ENCODE data around the gene PGM1.

PGM1 gene

DNA sequence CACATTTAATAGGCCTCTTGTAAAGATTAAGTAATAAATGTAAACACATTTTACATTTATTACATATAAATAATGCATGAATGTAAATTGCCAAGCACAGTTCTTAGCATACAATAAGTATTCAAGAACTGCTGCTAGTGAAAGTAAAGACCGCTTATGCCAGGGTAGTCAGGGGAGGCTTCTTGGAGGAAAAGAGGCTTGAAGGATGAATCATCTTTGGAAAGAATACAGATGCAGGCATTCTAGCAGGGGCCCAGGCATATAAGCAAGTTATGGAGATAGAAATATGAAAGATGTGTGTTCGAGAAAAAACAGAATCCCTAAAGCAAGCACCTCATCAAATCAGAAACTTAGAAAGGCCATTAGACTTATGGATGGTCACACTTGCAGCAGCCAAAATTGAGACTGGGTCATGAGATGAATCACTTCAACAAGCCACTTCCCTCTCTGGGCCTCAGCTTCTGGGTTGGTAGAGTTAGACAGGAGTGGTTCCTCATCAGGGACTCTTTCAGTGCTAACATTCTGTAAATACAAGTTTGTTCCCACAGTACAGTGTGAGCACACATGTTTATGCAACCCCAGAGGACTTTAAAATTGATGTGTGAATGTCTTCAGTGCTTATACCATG lies 100.8 kb downstream of the PGM1 start:
- no peak for DNase-seq (ENCODE audit: low read depth in 1 of 2, low spot score in 1 of 2)

DNA sequence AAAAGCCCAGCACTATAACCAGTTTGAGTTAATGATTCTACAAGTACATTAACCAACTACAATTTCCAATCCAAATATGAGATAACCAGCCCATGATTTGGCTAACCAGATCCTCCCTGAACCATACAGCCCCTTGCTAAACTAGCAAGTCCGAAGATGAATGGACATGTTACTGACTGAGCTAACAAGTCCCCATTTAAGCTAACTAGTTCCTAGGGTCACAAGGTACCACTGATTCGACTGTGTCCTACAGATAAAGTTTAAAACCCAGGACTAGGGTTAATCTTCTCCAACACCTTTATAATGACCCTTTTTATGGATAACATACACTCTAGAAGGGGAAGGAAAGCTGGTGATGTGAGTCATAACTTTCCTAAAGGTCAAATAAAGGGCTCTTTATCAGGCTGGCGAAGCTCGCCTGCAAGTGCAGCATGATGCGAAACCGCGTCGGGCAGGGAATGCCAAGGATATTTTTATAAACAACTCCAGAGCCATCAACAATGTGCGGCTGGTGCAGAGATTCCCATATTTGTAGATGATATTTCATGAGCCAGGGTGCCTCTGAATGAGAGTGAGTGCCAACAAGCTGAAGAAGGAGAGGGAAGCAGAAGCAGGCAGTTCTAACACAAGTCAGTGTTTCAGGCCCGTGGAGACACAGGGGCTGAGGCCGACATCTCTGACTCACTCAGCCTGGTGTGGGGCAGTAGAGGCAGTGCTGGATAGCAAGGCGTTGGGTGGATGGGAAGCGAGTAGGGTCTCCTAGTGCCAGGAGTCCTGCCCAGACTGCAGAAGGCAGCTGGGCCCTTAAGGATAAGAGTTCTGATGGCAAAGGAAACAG lies 105.0 kb downstream of the PGM1 start:
- no peak for DNase-seq (ENCODE audit: low read depth in 1 of 2, low spot score in 1 of 2)

DNA sequence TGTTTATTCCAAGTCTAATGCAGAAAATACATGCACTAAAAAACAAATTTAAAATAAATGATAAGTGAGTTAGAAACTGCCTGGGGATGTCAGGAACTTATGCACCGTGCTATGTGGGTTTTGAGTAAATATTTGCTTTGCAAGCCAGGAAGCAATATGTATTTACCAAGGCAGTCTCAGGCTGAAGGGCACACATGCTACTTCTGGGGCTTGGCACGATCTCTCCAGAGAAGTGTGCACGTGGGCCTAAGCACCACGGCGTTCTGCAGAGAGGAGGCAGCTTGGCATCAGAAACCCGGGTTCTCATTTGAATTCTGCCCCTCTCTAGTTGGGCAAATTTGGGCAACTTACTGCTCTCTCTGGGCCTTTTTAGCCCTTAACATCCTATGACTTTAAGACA lies 108.0 kb downstream of the PGM1 start:
- no peak for DNase-seq (ENCODE audit: low read depth in 1 of 2, low spot score in 1 of 2)

DNA sequence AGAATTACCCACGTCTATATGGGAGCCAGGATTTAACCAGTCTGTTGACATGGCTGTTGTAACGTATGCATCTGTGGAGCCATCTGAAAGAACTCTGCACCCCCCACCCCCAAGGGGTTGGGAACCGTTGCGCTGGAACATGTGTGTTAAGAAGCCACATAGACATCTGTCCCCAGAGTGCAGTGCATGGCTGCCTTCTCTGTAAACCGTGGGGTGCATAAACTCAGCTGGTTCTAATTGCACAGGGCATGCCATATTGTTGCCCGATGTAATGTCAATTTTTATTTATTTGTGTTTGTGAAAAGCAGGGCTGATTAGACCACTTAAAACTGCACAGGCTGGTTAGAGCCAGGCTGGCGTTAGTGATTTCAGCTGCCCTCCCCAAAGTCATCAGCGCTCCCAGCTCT lies 110.5 kb downstream of the PGM1 start:
- DNase-seq (ENCODE audit: low read depth in 1 of 2, low spot score in 1 of 2): no peak

DNA sequence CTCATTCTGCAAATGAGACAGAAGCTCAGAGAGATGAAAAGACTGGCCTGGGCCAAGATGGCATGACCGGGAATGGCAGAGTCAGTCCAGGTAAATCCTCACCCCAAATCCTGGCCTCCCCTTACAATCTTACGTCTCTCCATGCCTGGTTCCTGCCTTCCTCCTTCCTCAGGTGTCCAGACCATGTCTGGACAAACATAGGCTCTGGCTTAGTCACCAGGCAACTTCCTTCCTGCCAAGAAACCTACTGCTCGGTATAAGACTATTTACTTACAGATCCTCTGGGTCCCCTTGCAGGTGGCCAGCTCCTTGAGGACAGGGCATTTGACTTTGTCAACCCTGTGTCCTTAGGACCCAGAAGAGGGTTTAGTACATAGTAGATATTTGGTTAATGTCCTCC lies 111.2 kb downstream of the PGM1 start:
- DNase-seq (ENCODE audit: low read depth in 1 of 2, low spot score in 1 of 2): no peak

DNA sequence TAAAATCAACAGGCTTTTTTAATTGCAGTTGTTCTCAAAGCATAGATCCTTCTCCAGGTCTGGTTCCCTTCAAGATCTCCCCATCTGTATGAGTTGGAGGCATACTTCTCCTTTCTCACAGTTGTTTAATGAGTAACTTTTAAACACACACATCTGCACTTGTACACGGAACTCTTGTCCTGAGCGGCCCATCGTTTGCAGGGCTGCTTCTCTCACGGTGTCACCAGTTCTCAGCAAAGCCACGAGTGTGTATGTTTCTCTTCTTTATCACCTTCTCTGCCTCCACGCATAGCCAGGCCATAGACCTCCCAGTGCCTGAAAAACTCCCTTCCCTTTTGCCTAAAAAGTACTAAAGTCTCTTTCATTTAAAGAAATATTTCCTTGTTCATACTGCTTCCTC lies 111.9 kb downstream of the PGM1 start:
- no peak for DNase-seq (ENCODE audit: low read depth in 1 of 2, low spot score in 1 of 2)

DNA sequence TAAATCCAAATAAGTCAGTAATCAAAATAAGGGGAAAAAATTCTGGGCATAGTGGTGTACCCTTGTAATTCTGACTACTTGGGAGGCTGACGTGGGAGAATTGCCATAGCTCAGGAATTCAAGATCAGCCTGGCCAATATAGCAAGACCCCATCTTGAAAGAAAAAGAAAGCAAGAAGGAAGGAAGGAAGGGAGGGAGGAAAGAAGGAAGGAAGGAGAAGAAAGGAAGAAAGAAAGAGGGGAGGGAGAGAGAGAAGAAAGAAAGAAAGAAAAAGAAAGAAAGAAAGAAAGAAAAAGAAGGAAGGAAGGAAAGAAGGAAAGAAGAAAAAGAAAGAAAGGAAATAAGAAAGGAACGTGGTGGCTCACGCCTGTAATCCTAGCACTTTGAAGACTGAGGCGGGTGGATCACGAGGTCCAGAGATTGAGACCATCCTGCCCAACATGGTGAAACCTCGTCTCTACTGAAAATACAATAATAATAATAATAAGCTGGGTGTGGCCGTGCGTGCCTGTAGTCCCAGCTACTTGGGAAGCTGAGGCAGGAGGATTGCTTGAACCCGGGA lies 116.1 kb downstream of the PGM1 start:
- DNase-seq (ENCODE audit: low read depth in 1 of 2, low spot score in 1 of 2): no peak
